CD4-positive, alpha-beta T cell treated with Interleukin-2 at 100 ng/mL for 4 hours (primary cell): ENCODE results near the gene TXNDC17.
"Not testable (repeated sequence)": the region's sequence is repeated elsewhere in the genome, so short reads cannot be mapped to it uniquely, and the experiment has no call there.

Experiments
- DNase-seq: peaks from one replicate; pipeline ENCODE4 v3.0.0-alpha.2; 2020; ENCODE audit warnings: low spot score

Gene TXNDC17

GRCh38 chr17:6636616-6637457, 4.0 kb upstream of the TXNDC17 start:
- no peak for DNase-seq

GRCh38 chr17:6637458-6637840, 3.4 kb upstream of the TXNDC17 start:
- no peak for DNase-seq

DNA sequence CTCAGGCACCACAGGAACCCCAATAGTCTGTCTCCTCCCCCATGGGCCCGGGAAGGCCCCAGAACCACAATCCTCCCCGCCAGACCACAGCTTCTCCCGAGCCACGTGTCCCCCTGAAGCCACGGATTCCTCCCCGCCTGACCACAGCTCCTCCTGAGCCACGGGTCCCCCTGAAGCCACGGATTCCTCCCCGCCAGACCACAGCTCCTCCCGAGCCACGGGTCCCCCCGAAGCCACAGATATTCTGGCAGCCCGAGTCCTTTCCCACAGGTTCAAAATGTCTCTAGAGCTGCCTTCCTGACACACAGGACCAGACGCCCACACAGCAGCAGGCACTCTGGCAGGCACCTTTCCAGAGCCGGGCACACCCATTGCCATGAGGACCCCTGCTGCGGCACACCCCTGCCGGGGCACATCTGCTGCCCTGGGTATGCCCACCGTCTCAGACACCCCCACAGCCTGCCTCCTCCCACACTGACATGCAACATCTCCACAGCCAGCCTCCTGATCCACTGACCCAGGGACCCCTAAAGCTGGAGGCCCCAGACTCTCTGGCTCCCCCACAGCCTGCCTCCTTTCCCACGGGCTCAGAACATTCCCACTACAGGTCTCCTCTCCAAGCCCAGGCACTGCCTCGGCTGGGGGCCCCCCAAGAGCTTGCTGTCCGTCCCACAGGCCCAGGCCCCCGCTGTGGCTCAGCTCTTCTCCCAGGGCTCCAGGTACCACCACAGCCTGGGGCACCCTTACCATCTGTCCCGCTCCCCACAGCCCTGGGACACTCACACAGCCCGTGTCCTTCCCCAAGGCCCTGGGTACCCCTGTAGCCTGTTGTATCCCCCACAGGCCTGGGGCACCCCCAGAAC, 2.6 kb upstream of the TXNDC17 start:
- no peak for DNase-seq

GRCh38 chr17:6639014-6639585, 1.8 kb upstream of the TXNDC17 start:
- DNase-seq, result no peak

DNA sequence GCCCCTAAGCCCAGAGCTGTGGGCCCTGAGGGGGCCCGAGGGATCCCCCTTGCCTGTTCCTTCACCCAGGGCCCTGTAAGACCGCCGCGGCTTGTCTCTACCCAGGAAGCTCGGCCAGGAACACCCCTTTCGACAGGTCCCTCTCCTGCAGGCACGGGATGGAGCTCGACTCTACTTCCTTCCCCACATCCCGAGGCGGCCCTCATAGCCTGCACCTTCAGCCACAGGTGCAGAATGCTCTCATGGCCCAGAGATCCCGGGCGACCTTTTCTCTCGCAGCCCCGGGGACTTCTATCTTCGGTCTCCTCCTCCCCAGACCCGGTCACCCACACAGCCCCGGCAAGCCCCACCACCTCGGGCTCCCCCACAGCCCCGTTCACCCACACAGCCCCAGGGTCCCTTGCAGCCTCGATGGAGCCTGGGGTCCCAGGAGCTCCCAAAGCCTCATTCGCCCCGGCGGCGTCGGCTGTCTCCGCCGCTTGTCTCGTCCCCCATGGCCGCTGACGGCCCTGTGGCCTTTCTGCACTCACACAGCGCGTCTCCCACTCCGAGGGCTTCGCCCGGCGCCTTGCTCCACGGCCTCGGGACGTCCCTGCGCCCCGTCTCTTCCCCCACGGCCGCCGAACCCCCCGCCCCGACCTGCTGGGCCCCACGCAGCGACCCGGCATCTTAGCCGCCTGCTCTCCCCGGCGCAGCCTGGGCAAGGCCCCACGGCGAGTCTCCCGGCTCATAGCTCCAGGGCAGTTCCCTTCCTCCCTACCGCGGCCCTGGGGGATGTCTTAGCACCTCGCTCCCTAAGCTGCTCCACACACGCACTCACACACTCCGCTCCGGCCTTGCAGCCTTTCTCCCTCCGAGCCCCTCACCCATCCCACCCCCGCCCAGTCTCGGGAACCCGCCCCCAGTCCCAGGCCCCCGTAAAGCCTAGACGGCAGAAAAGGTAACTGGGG, 999 bp upstream of the TXNDC17 start:
- DNase-seq, result peak; percentile 23

DNA sequence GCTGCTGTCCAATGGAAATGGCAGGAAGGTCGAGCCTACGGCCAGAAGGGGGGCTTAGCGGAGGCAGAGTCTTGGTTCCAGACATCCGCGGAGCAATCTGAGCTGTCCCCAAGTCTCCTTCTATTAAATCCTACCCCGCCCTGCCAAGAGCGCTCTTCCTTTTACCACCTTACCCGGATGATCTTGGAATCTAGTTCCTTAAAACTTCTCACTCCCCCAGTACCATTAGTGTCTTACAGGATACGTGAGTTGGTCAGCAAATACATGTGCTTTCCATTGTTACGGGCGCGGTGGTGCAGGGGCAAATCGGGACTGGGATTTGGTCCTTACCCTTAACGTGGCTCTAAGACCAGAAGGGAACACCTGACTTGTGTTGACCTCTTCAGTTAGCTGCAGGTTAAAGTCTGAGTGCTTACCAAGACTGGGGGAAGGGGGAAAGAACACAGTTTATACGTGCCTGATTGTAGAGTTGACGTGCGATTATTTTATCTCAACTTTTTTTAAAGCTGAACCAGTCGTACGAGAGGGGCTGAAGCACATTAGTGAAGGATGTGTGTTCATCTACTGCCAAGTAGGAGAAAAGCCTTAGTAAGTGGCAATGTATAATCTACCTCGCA, 495 bp downstream of the TXNDC17 start:
- DNase-seq, result peak; percentile 6

GRCh38 chr17:6642592-6642991, 1.7 kb downstream of the TXNDC17 start:
- no peak for DNase-seq

- peak; percentile 50 for DNase-seq
Measured at GRCh38 chr17:6643451-6644125, 2.7 kb downstream of the TXNDC17 start.

DNA sequence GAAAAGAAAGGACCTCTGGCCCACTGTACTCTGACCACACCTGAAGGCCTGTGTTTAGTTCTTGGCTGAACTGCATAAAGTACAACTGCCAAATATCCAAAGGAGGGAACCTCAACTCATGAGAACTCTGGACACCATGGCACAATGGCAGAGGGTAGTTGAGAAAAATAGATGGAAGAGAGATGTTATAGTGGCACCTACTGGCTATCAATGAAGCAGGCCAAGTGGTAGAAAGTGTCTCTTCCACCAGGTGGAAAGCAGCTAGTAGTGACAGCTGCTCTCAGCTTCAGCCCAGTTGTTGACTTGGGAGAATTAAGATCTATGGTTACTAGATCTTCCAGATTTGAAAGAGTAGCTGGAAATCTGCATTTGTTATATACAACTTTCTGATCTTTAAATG, 7.3 kb downstream of the TXNDC17 start:
- DNase-seq, result peak; percentile 13

DNA sequence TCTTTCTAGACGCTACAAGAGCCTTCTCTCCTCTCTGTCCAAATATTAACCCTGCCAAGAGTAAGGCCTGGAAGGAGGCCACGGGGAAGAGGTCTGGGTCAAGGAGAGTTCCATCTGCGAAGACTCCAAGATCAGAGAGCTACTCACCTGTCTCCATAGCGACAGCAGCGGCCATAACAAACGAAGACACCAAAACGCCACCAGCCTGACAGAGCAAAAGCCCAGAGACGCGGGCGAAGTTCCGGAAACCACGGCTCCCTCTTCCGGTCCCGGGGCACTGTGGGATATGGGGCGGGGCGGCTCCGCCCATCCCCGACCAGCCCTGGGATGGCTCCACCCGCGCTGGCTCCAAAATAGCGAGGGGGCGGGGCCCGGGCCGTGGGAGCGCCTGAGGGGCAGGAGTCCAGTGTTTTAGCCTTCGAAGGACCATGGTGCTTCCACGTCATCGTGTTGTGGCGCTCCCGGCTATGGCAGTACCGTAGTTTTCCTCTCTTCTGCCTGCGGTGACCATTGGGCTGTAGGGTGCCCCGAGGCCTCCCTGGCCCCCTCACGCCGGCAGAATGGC, 10.6 kb downstream of the TXNDC17 start, which contains the start of the genes C17orf100 and MED31:
Gene C17orf100 (plus strand): TSS at position 409 of the 565 bp plus-strand sequence. CDS start 152 bp downstream, at position 561.
Gene MED31 (minus strand): TSS at position 252 of the 565 bp plus-strand sequence. CDS start 77 bp downstream, at position 175.
- DNase-seq, result peak; percentile 95

DNA sequence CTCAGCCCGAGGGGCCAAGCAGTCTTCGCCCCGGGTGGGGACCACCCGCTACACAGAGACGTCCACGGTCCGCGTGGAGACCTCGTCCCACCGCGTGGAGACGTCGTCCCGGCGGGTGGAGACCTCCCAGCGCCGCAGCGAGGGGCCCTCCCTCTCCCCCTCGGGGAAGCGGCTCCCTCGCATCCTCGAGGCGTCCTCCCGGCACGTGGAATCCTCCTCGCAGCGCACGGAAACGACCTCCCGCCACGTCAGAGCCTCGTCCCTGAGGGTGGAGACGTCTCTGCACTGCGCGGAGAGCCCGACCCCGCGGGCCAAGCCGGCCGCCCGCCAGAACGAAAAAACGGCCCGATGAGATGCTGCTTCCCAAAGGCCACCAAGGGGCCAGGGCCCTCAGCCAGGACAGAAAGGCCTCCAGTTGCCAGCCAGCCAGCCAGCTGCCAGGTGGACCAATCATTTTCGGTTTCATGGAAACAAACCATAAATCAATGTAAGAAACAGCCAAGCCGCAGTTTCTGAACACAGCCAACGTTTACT, 11.1 kb downstream of the TXNDC17 start:
- DNase-seq, result peak; percentile 22

DNA sequence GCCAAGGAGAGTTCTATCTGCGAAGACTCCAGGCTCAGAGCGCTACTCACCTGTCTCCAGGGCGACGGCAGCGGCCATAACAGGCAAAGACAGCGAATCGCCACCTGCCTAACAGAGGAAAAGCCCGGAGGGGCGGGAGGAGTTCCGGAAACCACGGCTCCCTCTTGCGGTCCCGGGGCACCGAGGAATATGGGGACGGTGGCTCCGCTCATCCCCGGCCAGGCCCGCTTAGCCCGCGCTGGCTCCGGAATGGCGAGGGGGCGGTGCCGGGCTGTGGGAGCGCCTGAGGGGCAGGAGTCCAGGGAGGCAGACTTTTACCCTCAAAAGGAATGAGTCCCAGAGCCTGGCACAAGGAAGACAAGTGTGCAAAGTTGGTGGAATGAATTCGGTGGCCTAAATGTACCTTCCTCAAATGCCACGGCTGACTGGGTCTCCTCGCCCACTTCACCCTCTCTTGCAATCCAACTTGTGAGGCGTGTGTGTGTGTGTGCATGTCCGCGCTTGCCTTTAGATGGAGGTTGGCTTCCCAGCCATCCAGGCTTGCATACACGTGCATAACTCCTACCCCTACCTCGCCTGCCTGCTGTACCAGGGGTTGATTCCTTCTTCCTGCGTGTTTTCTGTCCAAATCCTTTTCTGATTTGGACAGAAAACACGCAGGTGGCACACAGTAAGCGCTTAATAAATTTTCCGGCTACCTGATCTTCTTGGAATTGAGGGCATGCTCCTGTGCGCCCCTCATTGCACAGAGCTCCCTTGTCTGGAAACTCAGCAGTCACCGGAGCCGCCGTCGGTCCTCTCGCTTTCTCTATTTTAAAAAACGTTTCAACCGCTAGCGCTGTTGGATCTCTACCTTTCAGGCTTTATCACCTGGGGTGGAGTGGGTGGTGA, 14.2 kb downstream of the TXNDC17 start:
- no peak for DNase-seq

- not testable (repeated sequence) for DNase-seq
Measured at GRCh38 chr17:6655732-6656361, 15.0 kb downstream of the TXNDC17 start.

DNA sequence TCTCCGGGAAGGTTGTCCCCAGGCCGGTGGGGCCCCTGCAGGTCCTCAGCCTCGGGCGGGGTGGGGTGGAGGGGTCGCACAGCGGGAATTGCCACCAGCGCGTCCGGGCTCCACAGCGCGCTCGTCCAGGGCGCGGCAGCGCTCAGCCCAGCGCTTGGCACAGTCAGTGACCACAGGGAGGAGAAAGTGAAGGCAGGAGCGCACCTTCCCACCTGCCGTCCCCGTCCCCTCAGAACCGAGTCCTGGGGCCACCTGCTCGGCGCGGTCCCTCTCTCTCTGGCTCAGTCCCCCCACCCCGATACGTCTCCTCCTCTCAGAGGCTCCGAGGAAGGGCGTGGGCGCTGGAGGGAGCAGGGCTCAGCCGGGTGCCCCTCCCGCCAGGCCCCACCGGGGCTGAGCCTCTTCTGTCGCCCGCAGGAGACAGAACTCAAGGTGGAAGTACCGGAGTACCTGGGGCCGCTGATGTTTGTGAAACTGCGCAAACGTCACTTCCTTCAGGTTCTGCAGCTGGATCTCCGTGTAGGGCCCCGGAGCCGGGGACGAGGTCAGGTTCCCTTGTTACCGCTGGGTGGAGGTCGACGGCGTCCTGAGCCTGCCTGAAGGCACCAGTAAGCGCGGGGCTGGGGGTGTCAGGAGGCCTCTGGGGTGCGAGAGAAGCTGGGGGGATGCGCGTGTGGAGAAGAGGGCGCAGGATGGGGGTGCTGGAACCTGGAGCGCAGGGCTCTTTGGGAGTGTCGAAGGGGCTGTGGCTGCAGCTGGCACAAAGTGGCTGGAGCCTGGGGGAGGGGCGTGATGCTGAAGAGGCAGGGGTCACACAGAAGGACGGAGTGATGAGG, 16.2 kb downstream of the TXNDC17 start:
- DNase-seq, result peak; percentile 55

- DNase-seq, result no peak
Measured at GRCh38 chr17:6657633-6658287, 16.9 kb downstream of the TXNDC17 start.

DNA sequence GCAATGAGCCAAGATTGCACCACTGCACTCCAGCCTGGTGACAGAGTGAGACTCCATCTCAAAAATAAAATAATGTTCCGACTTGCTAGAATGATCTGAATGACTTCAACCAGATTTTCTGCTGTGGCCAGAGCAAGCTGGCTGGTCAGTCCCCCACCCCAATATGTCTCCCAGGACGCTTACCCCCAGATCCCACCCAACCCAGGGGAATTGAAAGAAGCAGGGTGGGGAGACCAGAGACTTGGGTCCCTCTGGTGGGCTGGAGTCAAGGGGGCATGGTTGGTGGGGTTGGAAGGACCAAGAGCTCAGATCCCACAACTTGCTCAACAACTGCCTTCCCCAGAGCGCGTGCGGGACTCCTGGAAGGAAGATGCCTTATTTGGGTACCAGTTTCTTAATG, 17.6 kb downstream of the TXNDC17 start:
- DNase-seq, result not testable (repeated sequence)

- no peak for DNase-seq
Measured at GRCh38 chr17:6660101-6660500, 19.2 kb downstream of the TXNDC17 start.
